Measurements from ENCODE around the gene KRT34.
"Not testable (repeated sequence)": the region's sequence is repeated elsewhere in the genome, so short reads cannot be mapped to it uniquely, and the experiment has no call there.

KRT34 gene

GRCh38 chr17:41381943-41382342 lies at the start of gene KRT34:
TSS of gene KRT34 (minus strand) at chr17:41382306. CDS start at chr17:41382246, 60 bp downstream.
- not testable (repeated sequence) for H3K4me2 ChIP-seq (ENCODE audit: low read length); H3K36me3 ChIP-seq (ENCODE audit: control insufficient read depth, low read length); H3F3A ChIP-seq (ENCODE audit: control insufficient read depth, insufficient read depth); H3K79me2 ChIP-seq (ENCODE audit: control insufficient read depth, low read length); H3K4me3 ChIP-seq (ENCODE audit: low read length); H3K9me3 ChIP-seq (ENCODE audit: control insufficient read depth, insufficient read depth, low read length); H3K27me3 ChIP-seq (ENCODE audit: control insufficient read depth, low read length); H3K9me2 ChIP-seq (replicated peaks; ENCODE audit: control insufficient read depth, low read length); H4K20me1 ChIP-seq (ENCODE audit: control insufficient read depth, insufficient read depth, low read depth, low read length); H3K4me1 ChIP-seq (ENCODE audit: control insufficient read depth, low read length); H3K27ac ChIP-seq (ENCODE audit: low read depth, low read length)

GRCh38 chr17:41430376-41430775 lies 48.3 kb upstream of the KRT34 start:
- not testable (repeated sequence) for H3K9me2 ChIP-seq (replicated peaks; ENCODE audit: control insufficient read depth, low read length); H3F3A ChIP-seq (ENCODE audit: control insufficient read depth, insufficient read depth); H3K4me1 ChIP-seq (ENCODE audit: control insufficient read depth, low read length); H3K36me3 ChIP-seq (ENCODE audit: control insufficient read depth, low read length); H3K79me2 ChIP-seq (ENCODE audit: control insufficient read depth, low read length); H3K4me2 ChIP-seq (ENCODE audit: low read length); H3K27me3 ChIP-seq (ENCODE audit: control insufficient read depth, low read length); H3K27ac ChIP-seq (ENCODE audit: low read depth, low read length); H3K4me3 ChIP-seq (ENCODE audit: low read length); H3K9me3 ChIP-seq (ENCODE audit: control insufficient read depth, insufficient read depth, low read length); H4K20me1 ChIP-seq (ENCODE audit: control insufficient read depth, insufficient read depth, low read depth, low read length)

- no peak overlapping the region for H3K27ac ChIP-seq (ENCODE audit: low read depth, low read length)
- 0 out of 2 replicates have a peak, but pooled peaks cover 3% of the 10 kb centered on the region for H3K27me3 ChIP-seq (ENCODE audit: control insufficient read depth, low read length)
- H3K36me3 ChIP-seq (ENCODE audit: control insufficient read depth, low read length): no peaks in the 10 kb centered on the region
- H3K4me3 ChIP-seq (ENCODE audit: low read length): no peak overlapping the region
- no peaks in the 10 kb centered on the region for H4K20me1 ChIP-seq (ENCODE audit: control insufficient read depth, insufficient read depth, low read depth, low read length)
- H3K4me1 ChIP-seq (ENCODE audit: control insufficient read depth, low read length): no peaks in the 10 kb centered on the region
- no peaks in the 10 kb centered on the region for H3F3A ChIP-seq (ENCODE audit: control insufficient read depth, insufficient read depth)
- no peak overlapping the region for H3K4me2 ChIP-seq (ENCODE audit: low read length)
- TF ChIP-seq EZH2phosphoT487 (IDR thresholded peaks at IDR 0.05; ENCODE audit: borderline replicate concordance, low read length) (no peak), CTCF (IDR thresholded peaks at IDR 0.05; ENCODE audit: low read depth, low read length, poor library complexity, severe bottlenecking) (no peak)
- no peaks in the 10 kb centered on the region for H3K79me2 ChIP-seq (ENCODE audit: control insufficient read depth, low read length)
- no peaks in the 10 kb centered on the region for H3K9me2 ChIP-seq (replicated peaks; ENCODE audit: control insufficient read depth, low read length)
- H3K9me3 ChIP-seq (ENCODE audit: control insufficient read depth, insufficient read depth, low read length): no peaks in the 10 kb centered on the region
These were observed 47.6 kb upstream of the KRT34 start for GRCh38 chr17:41429667-41430066.

GRCh38 chr17:41428591-41429291 lies 46.6 kb upstream of the KRT34 start:
- TF ChIP-seq CTCF (IDR thresholded peaks at IDR 0.05; ENCODE audit: low read depth, low read length, poor library complexity, severe bottlenecking) (no peak), EZH2phosphoT487 (IDR thresholded peaks at IDR 0.05; ENCODE audit: borderline replicate concordance, low read length) (no peak)
- no peaks in the 10 kb centered on the region for H3K9me3 ChIP-seq (ENCODE audit: control insufficient read depth, insufficient read depth, low read length)
- no peak overlapping the region for H3K27ac ChIP-seq (ENCODE audit: low read depth, low read length)
- no peaks in the 10 kb centered on the region for H3K79me2 ChIP-seq (ENCODE audit: control insufficient read depth, low read length)
- H3K36me3 ChIP-seq (ENCODE audit: control insufficient read depth, low read length): no peaks in the 10 kb centered on the region
- H3K4me1 ChIP-seq (ENCODE audit: control insufficient read depth, low read length): no peaks in the 10 kb centered on the region
- H3F3A ChIP-seq (ENCODE audit: control insufficient read depth, insufficient read depth): no peaks in the 10 kb centered on the region
- no peak overlapping the region for H3K4me2 ChIP-seq (ENCODE audit: low read length)
- no peaks in the 10 kb centered on the region for H3K9me2 ChIP-seq (replicated peaks; ENCODE audit: control insufficient read depth, low read length)
- no peak overlapping the region for H3K4me3 ChIP-seq (ENCODE audit: low read length)
- H4K20me1 ChIP-seq (ENCODE audit: control insufficient read depth, insufficient read depth, low read depth, low read length): no peaks in the 10 kb centered on the region
- no peaks in the 10 kb centered on the region for H3K27me3 ChIP-seq (ENCODE audit: control insufficient read depth, low read length)
